HG02678 (cell line): ENCODE data around the gene PLAAT4.
A peak's percentile ranks its signal among the peaks of the same experiment; 100 is the strongest.

Source experiments
- ATAC-seq: cut with Tn5 transposase; IDR thresholded peaks from one replicate; pipeline ENCODE4 v1.9.1; 2021; ENCODE audit warnings: mild to moderate bottlenecking, moderate library complexity; ENCODE audit not compliant: unreplicated experiment

PLAAT4 gene

GRCh38 chr11:63536669-63537292 lies at the start of gene PLAAT4:
Gene PLAAT4 (plus strand): TSS chr11:63536808. CDS start chr11:63536869, 61 bp downstream.
- ATAC-seq = peak; percentile 34

- no peak for ATAC-seq
Observed at GRCh38 chr11:63488789-63489188, 47.8 kb upstream of the PLAAT4 start.

GRCh38 chr11:63489879-63490278 lies 46.7 kb upstream of the PLAAT4 start:
- ATAC-seq = no peak

GRCh38 chr11:63490551-63491239 lies 45.9 kb upstream of the PLAAT4 start, which contains the start of gene PLAAT5:
Gene PLAAT5 (minus strand): TSS chr11:63491167. CDS start chr11:63491034, 133 bp downstream.
- ATAC-seq = no peak

GRCh38 chr11:63491240-63491587 lies 45.4 kb upstream of the PLAAT4 start:
- ATAC-seq = no peak

GRCh38 chr11:63491636-63492372 lies 44.8 kb upstream of the PLAAT4 start:
- ATAC-seq = no peak

- no peak for ATAC-seq
Observed at GRCh38 chr11:63492441-63492840, 44.2 kb upstream of the PLAAT4 start.

- no peak for ATAC-seq
Observed at GRCh38 chr11:63493127-63493526, 43.5 kb upstream of the PLAAT4 start.

GRCh38 chr11:63494975-63495374 lies 41.6 kb upstream of the PLAAT4 start:
- ATAC-seq = no peak

GRCh38 chr11:63499874-63500273 lies 36.7 kb upstream of the PLAAT4 start:
- ATAC-seq = no peak

GRCh38 chr11:63501236-63501635 lies 35.4 kb upstream of the PLAAT4 start:
- no peak for ATAC-seq

- no peak for ATAC-seq
Observed at GRCh38 chr11:63502252-63502820, 34.3 kb upstream of the PLAAT4 start.

GRCh38 chr11:63503492-63503891 lies 33.1 kb upstream of the PLAAT4 start:
- ATAC-seq = no peak

- ATAC-seq = no peak
Observed at GRCh38 chr11:63504054-63504453, 32.6 kb upstream of the PLAAT4 start.

- ATAC-seq = no peak
Observed at GRCh38 chr11:63504933-63505586, 31.5 kb upstream of the PLAAT4 start.

GRCh38 chr11:63505857-63506528 lies 30.6 kb upstream of the PLAAT4 start, which contains the start of gene LGALS12:
Gene LGALS12 (plus strand): TSS chr11:63506084. CDS start chr11:63506459, 375 bp downstream.
- ATAC-seq = no peak

GRCh38 chr11:63506876-63507275 lies 29.7 kb upstream of the PLAAT4 start:
- ATAC-seq = no peak

GRCh38 chr11:63507511-63507910 lies 29.1 kb upstream of the PLAAT4 start:
- no peak for ATAC-seq

- no peak for ATAC-seq
Observed at GRCh38 chr11:63508009-63508408, 28.6 kb upstream of the PLAAT4 start.

- ATAC-seq = no peak
Observed at GRCh38 chr11:63508745-63509144, 27.9 kb upstream of the PLAAT4 start.
